GM19397 (cell line): ENCODE measurements around the gene SHISA4.

Experiments used
- ATAC-seq: cut with Tn5 transposase; IDR thresholded peaks from one replicate; pipeline ENCODE4 v1.9.1; 2021; ENCODE audit warnings: mild to moderate bottlenecking, moderate library complexity; ENCODE audit not compliant: unreplicated experiment

SHISA4 gene

GRCh38 chr1:201880928-201881571 lies 7.6 kb upstream of the SHISA4 start:
- ATAC-seq: no peak

GRCh38 chr1:201881617-201882016 lies 7.1 kb upstream of the SHISA4 start:
- ATAC-seq: no peak

GRCh38 chr1:201882665-201883132 lies 6.0 kb upstream of the SHISA4 start:
- ATAC-seq: no peak

GRCh38 chr1:201883266-201883665 lies 5.4 kb upstream of the SHISA4 start:
- no peak for ATAC-seq

- ATAC-seq: no peak
Measured at GRCh38 chr1:201883786-201884185, 4.9 kb upstream of the SHISA4 start.

- ATAC-seq: no peak
Measured at GRCh38 chr1:201884425-201884824, 4.3 kb upstream of the SHISA4 start.

GRCh38 chr1:201885531-201886075 lies 3.1 kb upstream of the SHISA4 start:
- no peak for ATAC-seq

GRCh38 chr1:201886103-201886885 lies 2.4 kb upstream of the SHISA4 start:
- ATAC-seq: no peak

GRCh38 chr1:201887116-201887866 lies 1.4 kb upstream of the SHISA4 start:
- no peak for ATAC-seq

- no peak for ATAC-seq
Measured at GRCh38 chr1:201889090-201889968, 631 bp downstream of the SHISA4 start.

- no peak for ATAC-seq
Measured at GRCh38 chr1:201890223-201890622, 1.5 kb downstream of the SHISA4 start.

GRCh38 chr1:201890806-201891450 lies 2.2 kb downstream of the SHISA4 start:
- no peak for ATAC-seq

- ATAC-seq: no peak
Measured at GRCh38 chr1:201891451-201892045, 2.9 kb downstream of the SHISA4 start.

- ATAC-seq: no peak
Measured at GRCh38 chr1:201892211-201892610, 3.5 kb downstream of the SHISA4 start.

GRCh38 chr1:201893431-201893830 lies 4.7 kb downstream of the SHISA4 start:
- ATAC-seq: no peak

GRCh38 chr1:201894343-201895119 lies 5.8 kb downstream of the SHISA4 start:
- ATAC-seq: no peak

GRCh38 chr1:201895120-201895665 lies 6.5 kb downstream of the SHISA4 start:
- ATAC-seq: no peak
